Lower leg skin (tissue), 3 donors: ENCODE data around the gene DND1.

Source experiments
- CTCF ChIP-seq, 3 donors: fragments of 450-650 bp; IDR thresholded peaks; one replicate each; pipeline ENCODE4 v1.5.1; 2016; ENCODE audit warnings: antibody characterized with exemption in 3 of 3, mild to moderate bottlenecking in 3 of 3, moderate library complexity in 2 of 3
- POLR2A ChIP-seq, 2 donors: fragments of 450-650 bp; IDR thresholded peaks; one replicate each; pipeline ENCODE4 v1.6.1; 2016 to 2017; ENCODE audit warnings: antibody characterized with exemption in 2 of 2, mild to moderate bottlenecking in 1 of 2, moderate library complexity in 1 of 2

- no peak for TF ChIP-seq CTCF (IDR thresholded peaks at IDR 0.05)
- TF ChIP-seq POLR2A (IDR thresholded peaks at IDR 0.05) = no peak
These were observed 41.5 kb downstream of the DND1 start for GRCh38 chr5:140631831-140632365.
